ENCODE data around the gene PTGES3L. TPM values are rescaled to one million over a fixed set of nuclear protein-coding genes. Genes with fewer than 3 reads are reported as not detected.

PTGES3L gene
- total and polyA plus RNA-seq, 7 donors, result 2.1 to 13.6 (median 6.8) TPM

GRCh38 chr17:43018008-43018853 is 38.4 kb upstream of the PTGES3L start:
- WGBS, 2 donors, result 74 to 84% methylated on average over 19 of the region's 19 CpGs
- TF ChIP-seq EP300 (IDR thresholded peaks at IDR 0.05) (no peak), POLR2AphosphoS5 (IDR thresholded peaks at IDR 0.05) (no peak), POLR2A (IDR thresholded peaks at IDR 0.05) (no peak)
- H3K9me3 ChIP-seq, result no peaks in the 10 kb centered on the region
- H3K4me3 ChIP-seq, result no peak overlapping the region
- no peak for DNase-seq
- no peaks in the 10 kb centered on the region for H3K27me3 ChIP-seq
- peaks cover 5 to 51% (median 30%) of the 10 kb centered on the region in 4 donors for H3K36me3 ChIP-seq
- peak overlapping the region; percentile 81 to 95 (median 90) for H3K27ac ChIP-seq
- peaks cover 0 to 46% (median 43%) of the 10 kb centered on the region in 4 donors for H3K4me1 ChIP-seq
- intact Hi-C loops (cut with DNase I), result no loop called here

GRCh38 chr17:43016216-43016615 is 36.3 kb upstream of the PTGES3L start:
- Histone ChIP-seq H3K9me3 (no peaks in the 10 kb centered on the region), H3K4me3 (no peak overlapping the region), H3K4me1 (peaks cover 0 to 39% (median 37%) of the 10 kb centered on the region in 4 donors), H3K36me3 (peaks cover 10 to 63% (median 34%) of the 10 kb centered on the region in 4 donors), H3K27me3 (no peaks in the 10 kb centered on the region), H3K27ac (peak overlapping the region; percentile 43 to 67 (median 54))
- intact Hi-C loops (cut with DNase I), result no loop called here
- no peak for DNase-seq
- WGBS, 2 donors, result 90 to 95% methylated on average over 7 of the region's 7 CpGs
- TF ChIP-seq POLR2AphosphoS5 (IDR thresholded peaks at IDR 0.05) (no peak), CTCF (IDR thresholded peaks at IDR 0.05) (no peak), EP300 (IDR thresholded peaks at IDR 0.05) (no peak), POLR2A (IDR thresholded peaks at IDR 0.05) (no peak)

GRCh38 chr17:43015579-43015978 is 35.7 kb upstream of the PTGES3L start:
- peak; percentile 80 for DNase-seq
- WGBS, 2 donors, result 80 to 82% methylated on average over 9 of the region's 9 CpGs
- no peaks in the 10 kb centered on the region for H3K9me3 ChIP-seq
- H3K27me3 ChIP-seq, result no peaks in the 10 kb centered on the region
- H3K4me3 ChIP-seq, result no peak overlapping the region
- intact Hi-C loops (cut with DNase I), result no loop called here
- TF ChIP-seq POLR2AphosphoS5 (IDR thresholded peaks at IDR 0.05) (peak in 2 of 4 donors; percentile 31), CTCF (IDR thresholded peaks at IDR 0.05) (no peak)
- H3K27ac ChIP-seq, result peak overlapping the region; percentile 43 to 67 (median 54)
- peaks cover 10 to 63% (median 34%) of the 10 kb centered on the region in 4 donors for H3K36me3 ChIP-seq
- peaks cover 0 to 34% (median 32%) of the 10 kb centered on the region in 4 donors for H3K4me1 ChIP-seq

GRCh38 chr17:43014649-43015542 is 35.0 kb upstream of the PTGES3L start:
- DNase-seq, result peak; percentile 24
- Histone ChIP-seq H3K36me3 (peaks cover 10 to 63% (median 34%) of the 10 kb centered on the region in 4 donors), H3K9me3 (no peaks in the 10 kb centered on the region), H3K4me3 (no peak overlapping the region), H3K27me3 (no peaks in the 10 kb centered on the region), H3K4me1 (peaks cover 0 to 32% (median 29%) of the 10 kb centered on the region in 4 donors), H3K27ac (peak overlapping the region; percentile 43 to 67 (median 54))
- WGBS, 2 donors, result 79 to 80% methylated on average over 8 of the region's 8 CpGs
- intact Hi-C loops (cut with DNase I), result no loop called here
- TF ChIP-seq POLR2A (IDR thresholded peaks at IDR 0.05) (no peak), POLR2AphosphoS5 (IDR thresholded peaks at IDR 0.05) (no peak), CTCF (IDR thresholded peaks at IDR 0.05) (no peak), EP300 (IDR thresholded peaks at IDR 0.05) (no peak)
